K562 (cell line): ENCODE measurements around the gene ATG7.

ENCODE experiments used
- HNRNPUL1 ChIP-seq: fragments of 200-400 bp; formaldehyde crosslinking; IDR thresholded peaks from 2 replicates; pipeline ENCODE4 v1.6.1; 2017; ENCODE audit warnings: low read length
- MTF1 ChIP-seq: fragments of 250-450 bp; sonication (Bioruptor Pico); IDR thresholded peaks from 2 replicates; pipeline ENCODE4 v1.9.0; 2021; ENCODE audit warnings: moderate library complexity, mild to moderate bottlenecking, inconsistent platforms, borderline replicate concordance
- PHB2 ChIP-seq: fragments of 450-650 bp; IDR thresholded peaks from 2 replicates; pipeline ENCODE4 v1.6.1; 2017; ENCODE audit warnings: low read depth
- POLR2AphosphoS5 ChIP-seq: IDR thresholded peaks from 2 replicates; pipeline ENCODE4 v1.6.1; 2011; ENCODE audit warnings: mild to moderate bottlenecking, low read depth, low read length, moderate library complexity; ENCODE audit not compliant: control insufficient read depth, insufficient read depth
- TAF1 ChIP-seq: IDR thresholded peaks from 2 replicates; pipeline ENCODE4 v1.6.1; 2011; ENCODE audit warnings: mild to moderate bottlenecking, low read length, moderate library complexity; ENCODE audit not compliant: insufficient read depth, control insufficient read depth, severe bottlenecking; ENCODE audit errors: extremely low read depth
- ZNF174 ChIP-seq: fragments of 250-450 bp; sonication (Bioruptor Pico); IDR thresholded peaks from 2 replicates; pipeline ENCODE4 v1.4.0; 2020; ENCODE audit warnings: mild to moderate bottlenecking
- ZNF23 ChIP-seq: fragments of 250-450 bp; sonication (Bioruptor Pico); IDR thresholded peaks from 2 replicates; pipeline ENCODE4 v1.4.0; 2020; ENCODE audit warnings: mild to moderate bottlenecking
- ZNF717 ChIP-seq: fragments of 250-450 bp; sonication (Bioruptor Pico); IDR thresholded peaks from 2 replicates; pipeline ENCODE4 v1.5.0; 2021
- TF ChIP-seq, protein P1 (sequence below): sonication (generic); formaldehyde crosslinking; IDR thresholded peaks from 2 replicates; pipeline ENCODE4 v1.8.1; 2022; ENCODE audit warnings: missing genetic modification reagents

DNA sequence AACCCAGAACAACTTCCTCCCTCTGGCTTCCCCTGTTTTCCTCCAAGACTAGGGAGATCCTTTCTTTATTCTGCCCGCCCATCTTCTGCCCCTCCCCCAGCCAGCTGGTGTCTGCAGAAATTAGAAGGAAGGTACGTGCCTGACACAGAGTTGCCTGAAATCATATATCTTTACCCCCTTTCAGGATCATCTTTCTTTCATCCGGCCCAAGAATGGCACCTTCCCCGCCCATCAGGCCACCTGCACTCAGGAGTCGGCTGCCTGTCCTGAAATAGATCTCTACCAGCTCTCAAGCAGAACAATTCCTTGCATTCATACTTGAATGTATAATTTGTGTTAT is 237.8 kb downstream of the ATG7 start:
- TF ChIP-seq TAF1 (no peak), ZNF23 (CRISPR knock-in tag) (no peak), HNRNPUL1 (no peak), ZNF174 (CRISPR knock-in tag) (no peak), PHB2 (no peak), ZNF717 (CRISPR knock-in tag) (no peak), MTF1 (no peak), POLR2AphosphoS5 (no peak)
- TF ChIP-seq, protein P1, sequence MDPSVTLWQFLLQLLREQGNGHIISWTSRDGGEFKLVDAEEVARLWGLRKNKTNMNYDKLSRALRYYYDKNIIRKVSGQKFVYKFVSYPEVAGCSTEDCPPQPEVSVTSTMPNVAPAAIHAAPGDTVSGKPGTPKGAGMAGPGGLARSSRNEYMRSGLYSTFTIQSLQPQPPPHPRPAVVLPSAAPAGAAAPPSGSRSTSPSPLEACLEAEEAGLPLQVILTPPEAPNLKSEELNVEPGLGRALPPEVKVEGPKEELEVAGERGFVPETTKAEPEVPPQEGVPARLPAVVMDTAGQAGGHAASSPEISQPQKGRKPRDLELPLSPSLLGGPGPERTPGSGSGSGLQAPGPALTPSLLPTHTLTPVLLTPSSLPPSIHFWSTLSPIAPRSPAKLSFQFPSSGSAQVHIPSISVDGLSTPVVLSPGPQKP (CRISPR knock-in tag) = no peak
